CD8-positive, alpha-beta memory T cell (primary cell): ENCODE data around the gene IFT27. TPM values are rescaled to one million over a fixed set of nuclear protein-coding genes. Genes with fewer than 3 reads are reported as not detected.
A peak's percentile ranks its signal among the peaks of the same experiment; 100 is the strongest.

Experiments used
- CTCF ChIA-PET: fragments of 350-600 bp; sonication (Branson Sonifier 250); formaldehyde crosslinking; loops from one replicate; lab custom pipeline; 2021; ENCODE audit warnings: antibody characterized with exemption; lab: Charles Lee
- POLR2A ChIA-PET: fragments of 350-600 bp; sonication (Branson Sonifier 250); formaldehyde crosslinking; loops from one replicate; lab custom pipeline; 2021; ENCODE audit warnings: antibody characterized with exemption; lab: Charles Lee
- DNase-seq, 5 donors: peaks; one replicate each; pipeline versions ENCODE4 v3.0.0 to v3.0.0-alpha.2; 2020 to 2022; ENCODE audit warnings: mixed read lengths in 1 of 5
- H3K27ac ChIP-seq: one replicate; pipeline ENCODE4 v1.7.0; 2013; ENCODE audit warnings: low read depth, mild to moderate bottlenecking, low read length, moderate library complexity
- H3K27me3 ChIP-seq: 2 replicates; pipeline ENCODE4 v1.7.0; 2013; ENCODE audit warnings: low read length, mild to moderate bottlenecking; ENCODE audit not compliant: insufficient read depth, poor library complexity, severe bottlenecking
- H3K36me3 ChIP-seq: 2 replicates; pipeline ENCODE4 v1.7.0; 2013; ENCODE audit warnings: mild to moderate bottlenecking, low read length, moderate library complexity; ENCODE audit not compliant: insufficient read depth
- H3K4me1 ChIP-seq: 2 replicates; pipeline ENCODE4 v1.7.0; 2013; ENCODE audit warnings: mild to moderate bottlenecking, low read length, moderate library complexity; ENCODE audit not compliant: insufficient read depth
- H3K4me3 ChIP-seq: 2 replicates; pipeline ENCODE4 v1.7.0; 2013; ENCODE audit warnings: mild to moderate bottlenecking, low read length
- H3K9me3 ChIP-seq: 2 replicates; pipeline ENCODE4 v1.7.0; 2013; ENCODE audit warnings: mild to moderate bottlenecking, low read length
- H3K27ac Mint-ChIP-seq, 8 donors: one replicate each; pipeline ENCODE4 v1.8.0; 2020 to 2021; ENCODE audit warnings: mixed read lengths in 8 of 8, mild to moderate bottlenecking in 6 of 8, inconsistent platforms in 3 of 8, moderate library complexity in 3 of 8
- H3K27me3 Mint-ChIP-seq, 2 donors: one replicate each; pipeline ENCODE4 v1.8.0; 2020 to 2021; ENCODE audit warnings: mixed read lengths in 2 of 2, mild to moderate bottlenecking in 1 of 2, moderate library complexity in 1 of 2
- H3K36me3 Mint-ChIP-seq, 3 donors: one replicate each; pipeline ENCODE4 v1.8.0; 2020 to 2021; ENCODE audit warnings: mixed read lengths in 3 of 3, inconsistent platforms in 1 of 3, mild to moderate bottlenecking in 1 of 3
- H3K4me1 Mint-ChIP-seq, 3 donors: one replicate each; pipeline ENCODE4 v1.8.0; 2020 to 2021; ENCODE audit warnings: mixed read lengths in 3 of 3, inconsistent platforms in 1 of 3, mild to moderate bottlenecking in 1 of 3
- H3K4me3 Mint-ChIP-seq, 7 donors: one replicate each; pipeline ENCODE4 v1.8.0; 2020 to 2021; ENCODE audit warnings: mixed read lengths in 7 of 7, mild to moderate bottlenecking in 6 of 7, moderate library complexity in 4 of 7, inconsistent platforms in 2 of 7
- H3K9me3 Mint-ChIP-seq, 5 donors: one replicate each; pipeline ENCODE4 v1.8.0; 2020 to 2022; ENCODE audit warnings: mixed read lengths in 5 of 5, mild to moderate bottlenecking in 3 of 5, moderate library complexity in 2 of 5, inconsistent platforms in 1 of 5
- polyA plus RNA-seq: library from polyadenylated mRNA; unstranded; fragments of 300-500 nt; fragmentation: Illumina TruSeq; gene quantifications from one replicate; pipeline ENCODE4 v1.2.3, GENCODE V29; 2021
- total RNA-seq, 2 experiments: library from RNA; stranded (reverse); gene quantifications; one replicate each; pipeline ENCODE4 v1.2.3, GENCODE V29; 2021

IFT27 gene
- total and polyA plus RNA-seq, 3 experiments from 2014 or later, result 9.7 to 26.5 (median 24.9) TPM

- Histone ChIP-seq H3K9me3 (no peaks in the 10 kb centered on the region), H3K27me3 (no peaks in the 10 kb centered on the region), H3K27ac (no peak overlapping the region), H3K4me1 (no peaks in the 10 kb centered on the region), H3K4me3 (no peak overlapping the region), H3K36me3 (no peaks in the 10 kb centered on the region)
- ChIA-PET CTCF (interaction anchor here (0.9 to 1.4 kb wide), 3 partner anchors 9 to 10 kb away, joined by 3 to 6 read pairs (median 3); partner anchors contain the start of gene IFT27), POLR2A (no interaction called here)
- peaks cover 7 to 47% (median 14%) of the 10 kb centered on the region in 3 donors for H3K36me3 Mint-ChIP-seq
- H3K9me3 Mint-ChIP-seq, result no peaks in the 10 kb centered on the region
- H3K4me3 Mint-ChIP-seq, result no peak overlapping the region
- DNase-seq, result no peak
- peaks cover 0 to 8% (median 3%) of the 10 kb centered on the region in 3 donors for H3K4me1 Mint-ChIP-seq
- H3K27ac Mint-ChIP-seq, result peak overlapping the region in 2 of 8 donors; percentile 36 to 72
- peaks cover 0 to 3% of the 10 kb centered on the region in 2 donors for H3K27me3 Mint-ChIP-seq
Observed at GRCh38 chr22:36767035-36767775, 8.7 kb downstream of the IFT27 start.

GRCh38 chr22:36765943-36766450, 9.9 kb downstream of the IFT27 start:
- H3K27ac ChIP-seq, result no peak overlapping the region
- peaks cover 0 to 3% of the 10 kb centered on the region in 2 donors for H3K27me3 Mint-ChIP-seq
- no peaks in the 10 kb centered on the region for H3K27me3 ChIP-seq
- no peaks in the 10 kb centered on the region for H3K36me3 ChIP-seq
- H3K4me3 Mint-ChIP-seq, result no peak overlapping the region
- no peak overlapping the region for H3K27ac Mint-ChIP-seq
- no peaks in the 10 kb centered on the region for H3K4me1 ChIP-seq
- CTCF ChIA-PET, result interaction anchor here (1.0 to 1.4 kb wide), 2 partner anchors 8 to 90 kb away, joined by 3 to 6 read pairs; no protein-coding TSS in a partner anchor
- no peak for DNase-seq
- H3K9me3 Mint-ChIP-seq, result no peaks in the 10 kb centered on the region
- no peaks in the 10 kb centered on the region for H3K9me3 ChIP-seq
- H3K4me1 Mint-ChIP-seq, result no peaks in the 10 kb centered on the region
- POLR2A ChIA-PET, result no interaction called here
- H3K4me3 ChIP-seq, result no peak overlapping the region
- H3K36me3 Mint-ChIP-seq, result peaks cover 3 to 42% (median 7%) of the 10 kb centered on the region in 3 donors

- no peak overlapping the region for H3K27ac ChIP-seq
- no peaks in the 10 kb centered on the region for H3K9me3 ChIP-seq
Observed at GRCh38 chr22:36765131-36765942, 10.6 kb downstream of the IFT27 start.

GRCh38 chr22:36764641-36765040, 11.3 kb downstream of the IFT27 start:
- ChIA-PET CTCF (no interaction called here), POLR2A (no interaction called here)
- no peak for DNase-seq
- no peaks in the 10 kb centered on the region for H3K27me3 Mint-ChIP-seq
- H3K36me3 Mint-ChIP-seq, result peaks cover 3 to 42% (median 7%) of the 10 kb centered on the region in 3 donors
- H3K4me3 Mint-ChIP-seq, result no peak overlapping the region
- Histone ChIP-seq H3K27me3 (no peaks in the 10 kb centered on the region), H3K9me3 (no peaks in the 10 kb centered on the region), H3K4me3 (no peak overlapping the region), H3K36me3 (no peaks in the 10 kb centered on the region), H3K27ac (no peak overlapping the region), H3K4me1 (no peaks in the 10 kb centered on the region)
- no peaks in the 10 kb centered on the region for H3K9me3 Mint-ChIP-seq
- H3K4me1 Mint-ChIP-seq, result no peaks in the 10 kb centered on the region
- peak overlapping the region in 1 of 8 donors; percentile 14 for H3K27ac Mint-ChIP-seq

More at GRCh38 chr22:36765131-36765942, 10.6 kb downstream of the IFT27 start:
- H3K36me3 ChIP-seq, result no peaks in the 10 kb centered on the region
- no peaks in the 10 kb centered on the region for H3K27me3 ChIP-seq
- H3K4me1 Mint-ChIP-seq, result no peaks in the 10 kb centered on the region
- H3K9me3 Mint-ChIP-seq, result no peaks in the 10 kb centered on the region
- CTCF ChIA-PET, result interaction anchor here (1.0 to 1.4 kb wide), 2 partner anchors 8 to 91 kb away, joined by 3 to 6 read pairs; no protein-coding TSS in a partner anchor
- H3K4me1 ChIP-seq, result no peaks in the 10 kb centered on the region
- peaks cover 3 to 42% (median 7%) of the 10 kb centered on the region in 3 donors for H3K36me3 Mint-ChIP-seq
- DNase-seq, result no peak
- H3K4me3 ChIP-seq, result no peak overlapping the region
- H3K27ac Mint-ChIP-seq, result no peak overlapping the region
- H3K4me3 Mint-ChIP-seq, result no peak overlapping the region
- peaks cover 0 to 1% of the 10 kb centered on the region in 2 donors for H3K27me3 Mint-ChIP-seq
- POLR2A ChIA-PET, result no interaction called here

GRCh38 chr22:36764060-36764459, 11.9 kb downstream of the IFT27 start:
- POLR2A ChIA-PET, result no interaction called here
- Mint-ChIP-seq H3K36me3 (peaks cover 3 to 42% (median 7%) of the 10 kb centered on the region in 3 donors), H3K27me3 (no peaks in the 10 kb centered on the region), H3K9me3 (no peaks in the 10 kb centered on the region), H3K4me3 (no peak overlapping the region), H3K4me1 (no peaks in the 10 kb centered on the region), H3K27ac (peak overlapping the region in 2 of 8 donors; percentile 51 to 66)
- Histone ChIP-seq H3K4me3 (no peak overlapping the region), H3K36me3 (no peaks in the 10 kb centered on the region), H3K9me3 (no peaks in the 10 kb centered on the region), H3K27ac (no peak overlapping the region), H3K27me3 (no peaks in the 10 kb centered on the region), H3K4me1 (no peaks in the 10 kb centered on the region)
- CTCF ChIA-PET, result no interaction called here
- no peak for DNase-seq

GRCh38 chr22:36763576-36763975, 12.3 kb downstream of the IFT27 start:
- Mint-ChIP-seq H3K4me1 (no peaks in the 10 kb centered on the region), H3K4me3 (peak overlapping the region in 1 of 7 donors; percentile 74), H3K27ac (peak overlapping the region in 1 of 8 donors; percentile 66), H3K9me3 (no peaks in the 10 kb centered on the region), H3K36me3 (peaks cover 3 to 42% (median 4%) of the 10 kb centered on the region in 3 donors), H3K27me3 (no peaks in the 10 kb centered on the region)
- Histone ChIP-seq H3K27ac (no peak overlapping the region), H3K27me3 (no peaks in the 10 kb centered on the region), H3K4me3 (no peak overlapping the region), H3K36me3 (no peaks in the 10 kb centered on the region), H3K9me3 (no peaks in the 10 kb centered on the region), H3K4me1 (no peaks in the 10 kb centered on the region)
- POLR2A ChIA-PET, result no interaction called here
- no peak for DNase-seq
- CTCF ChIA-PET, result no interaction called here

- CTCF ChIA-PET, result no interaction called here
- Mint-ChIP-seq H3K36me3 (peaks cover 3 to 41% (median 4%) of the 10 kb centered on the region in 3 donors), H3K9me3 (no peaks in the 10 kb centered on the region), H3K27ac (no peak overlapping the region), H3K4me1 (no peaks in the 10 kb centered on the region), H3K27me3 (no peaks in the 10 kb centered on the region), H3K4me3 (no peak overlapping the region)
- Histone ChIP-seq H3K36me3 (no peaks in the 10 kb centered on the region), H3K9me3 (no peaks in the 10 kb centered on the region), H3K27ac (no peak overlapping the region), H3K4me1 (no peaks in the 10 kb centered on the region), H3K4me3 (no peak overlapping the region), H3K27me3 (no peaks in the 10 kb centered on the region)
- POLR2A ChIA-PET, result no interaction called here
- no peak for DNase-seq
Observed at GRCh38 chr22:36762687-36763260, 13.1 kb downstream of the IFT27 start.
